Measurements from ENCODE around the gene PPM1H. TPM values are rescaled to one million over a fixed set of nuclear protein-coding genes. Genes with fewer than 3 reads are reported as not detected.
"Not testable (repeated sequence)": the region's sequence is repeated elsewhere in the genome, so short reads cannot be mapped to it uniquely, and the experiment has no call there.

The PPM1H gene
- total RNA-seq, 1 donor from 2014 or later, result 21.6 TPM

DNA sequence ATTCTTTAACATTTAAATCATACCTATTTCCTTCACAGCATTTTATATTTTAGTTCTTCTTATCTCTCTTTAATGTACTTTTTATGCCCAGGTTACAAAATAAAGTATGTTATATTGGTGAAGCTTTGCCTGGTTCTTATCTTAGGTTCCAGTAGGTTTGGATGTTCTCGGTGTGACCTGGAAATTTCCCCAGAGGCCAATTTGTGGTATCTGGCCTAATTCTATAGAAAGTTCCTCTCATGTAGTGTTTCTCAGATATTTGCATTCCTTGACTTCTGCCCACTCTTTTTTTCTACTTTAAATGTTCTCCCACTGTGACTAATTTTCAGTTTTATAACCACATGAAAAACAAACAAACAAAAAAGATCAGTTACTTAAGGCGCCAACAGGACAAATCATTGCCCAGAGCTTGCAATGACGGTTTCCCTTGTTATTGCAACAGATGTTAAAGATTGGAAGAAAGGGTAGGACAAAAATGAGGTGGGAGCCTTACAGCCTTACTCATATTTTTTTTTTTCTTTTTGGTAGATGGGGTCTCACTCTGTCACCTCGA, 41.2 kb upstream of the PPM1H start:
- TF ChIP-seq, protein P1, sequence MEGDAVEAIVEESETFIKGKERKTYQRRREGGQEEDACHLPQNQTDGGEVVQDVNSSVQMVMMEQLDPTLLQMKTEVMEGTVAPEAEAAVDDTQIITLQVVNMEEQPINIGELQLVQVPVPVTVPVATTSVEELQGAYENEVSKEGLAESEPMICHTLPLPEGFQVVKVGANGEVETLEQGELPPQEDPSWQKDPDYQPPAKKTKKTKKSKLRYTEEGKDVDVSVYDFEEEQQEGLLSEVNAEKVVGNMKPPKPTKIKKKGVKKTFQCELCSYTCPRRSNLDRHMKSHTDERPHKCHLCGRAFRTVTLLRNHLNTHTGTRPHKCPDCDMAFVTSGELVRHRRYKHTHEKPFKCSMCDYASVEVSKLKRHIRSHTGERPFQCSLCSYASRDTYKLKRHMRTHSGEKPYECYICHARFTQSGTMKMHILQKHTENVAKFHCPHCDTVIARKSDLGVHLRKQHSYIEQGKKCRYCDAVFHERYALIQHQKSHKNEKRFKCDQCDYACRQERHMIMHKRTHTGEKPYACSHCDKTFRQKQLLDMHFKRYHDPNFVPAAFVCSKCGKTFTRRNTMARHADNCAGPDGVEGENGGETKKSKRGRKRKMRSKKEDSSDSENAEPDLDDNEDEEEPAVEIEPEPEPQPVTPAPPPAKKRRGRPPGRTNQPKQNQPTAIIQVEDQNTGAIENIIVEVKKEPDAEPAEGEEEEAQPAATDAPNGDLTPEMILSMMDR (IDR thresholded peaks at IDR 0.05; ENCODE audit: insufficient read depth, low read length, poor library complexity, severe bottlenecking), result no peak
- Histone ChIP-seq H3K27me3 (ENCODE audit: control insufficient read depth, insufficient read depth, low read length) (no peaks in the 10 kb centered on the region), H3K36me3 (ENCODE audit: control insufficient read depth, insufficient read depth, low read length) (no peaks in the 10 kb centered on the region), H3K4me3 (ENCODE audit: low read depth, low read length) (no peak overlapping the region)
- no peak for DNase-seq (ENCODE audit: low read depth)

- Histone ChIP-seq H3K27me3 (ENCODE audit: control insufficient read depth, insufficient read depth, low read length) (no peaks in the 10 kb centered on the region), H3K36me3 (ENCODE audit: control insufficient read depth, insufficient read depth, low read length) (no peaks in the 10 kb centered on the region), H3K4me3 (ENCODE audit: low read depth, low read length) (no peak overlapping the region)
- TF ChIP-seq, protein P1 (IDR thresholded peaks at IDR 0.05; ENCODE audit: insufficient read depth, low read length, poor library complexity, severe bottlenecking), result no peak
- DNase-seq (ENCODE audit: low read depth), result no peak
Measured at GRCh38 chr12:62971769-62972525, 37.0 kb upstream of the PPM1H start.

GRCh38 chr12:62969695-62970094, 34.7 kb upstream of the PPM1H start:
- no peak overlapping the region for H3K4me3 ChIP-seq (ENCODE audit: low read depth, low read length)
- H3K36me3 ChIP-seq (ENCODE audit: control insufficient read depth, insufficient read depth, low read length), result no peaks in the 10 kb centered on the region
- no peak for DNase-seq (ENCODE audit: low read depth)
- no peaks in the 10 kb centered on the region for H3K27me3 ChIP-seq (ENCODE audit: control insufficient read depth, insufficient read depth, low read length)
- TF ChIP-seq, protein P1 (IDR thresholded peaks at IDR 0.05; ENCODE audit: insufficient read depth, low read length, poor library complexity, severe bottlenecking), result no peak

DNA sequence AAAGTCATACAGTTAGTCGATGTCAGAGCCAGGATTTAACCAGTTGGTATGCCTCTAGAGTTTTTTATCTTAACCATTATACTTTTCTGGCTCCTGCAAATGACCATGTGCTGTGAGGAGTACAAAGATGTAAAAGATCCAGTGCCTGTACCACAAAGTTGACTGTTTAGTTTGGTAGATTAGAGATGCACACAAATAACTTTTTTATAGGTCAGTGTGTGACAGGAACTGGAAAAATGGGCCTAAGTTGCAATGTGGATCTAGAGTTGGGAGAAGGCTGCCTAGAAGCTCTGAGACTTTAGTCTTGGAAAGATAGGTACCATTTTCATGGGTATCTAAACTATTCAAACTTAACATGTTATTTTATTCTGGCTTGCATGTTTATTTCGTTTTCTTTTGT, 32.8 kb upstream of the PPM1H start:
- H3K27me3 ChIP-seq (ENCODE audit: control insufficient read depth, insufficient read depth, low read length), result no peaks in the 10 kb centered on the region
- no peak overlapping the region for H3K4me3 ChIP-seq (ENCODE audit: low read depth, low read length)
- TF ChIP-seq, protein P1 (IDR thresholded peaks at IDR 0.05; ENCODE audit: insufficient read depth, low read length, poor library complexity, severe bottlenecking), result no peak
- no peaks in the 10 kb centered on the region for H3K36me3 ChIP-seq (ENCODE audit: control insufficient read depth, insufficient read depth, low read length)
- no peak for DNase-seq (ENCODE audit: low read depth)

DNA sequence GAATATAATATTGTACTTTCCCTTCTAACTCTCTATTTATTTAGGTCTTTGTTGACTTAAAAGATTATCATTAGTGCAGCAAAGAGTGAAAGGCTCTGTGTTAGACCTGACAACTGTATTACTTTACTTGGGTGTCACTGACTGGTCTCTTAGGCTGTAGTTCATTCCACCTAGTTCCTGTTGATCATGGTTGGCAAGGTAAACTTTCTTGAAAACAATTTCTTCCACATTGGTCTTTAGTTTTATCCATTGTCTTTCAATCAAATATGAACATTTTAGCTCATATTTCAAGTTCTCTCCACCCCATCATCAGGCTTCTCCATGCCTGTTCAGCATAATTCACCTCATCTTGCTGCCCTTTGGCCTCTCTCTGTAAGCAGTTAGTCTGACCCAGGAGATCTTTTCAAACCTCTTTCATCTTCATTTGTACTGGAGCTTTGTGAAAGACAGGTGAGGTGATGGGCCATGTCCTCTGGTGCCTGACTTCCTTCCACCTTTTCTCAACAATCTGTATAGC, 32.1 kb upstream of the PPM1H start:
- H3K27me3 ChIP-seq (ENCODE audit: control insufficient read depth, insufficient read depth, low read length), result no peaks in the 10 kb centered on the region
- no peak for DNase-seq (ENCODE audit: low read depth)
- TF ChIP-seq, protein P1 (IDR thresholded peaks at IDR 0.05; ENCODE audit: insufficient read depth, low read length, poor library complexity, severe bottlenecking), result no peak

DNA sequence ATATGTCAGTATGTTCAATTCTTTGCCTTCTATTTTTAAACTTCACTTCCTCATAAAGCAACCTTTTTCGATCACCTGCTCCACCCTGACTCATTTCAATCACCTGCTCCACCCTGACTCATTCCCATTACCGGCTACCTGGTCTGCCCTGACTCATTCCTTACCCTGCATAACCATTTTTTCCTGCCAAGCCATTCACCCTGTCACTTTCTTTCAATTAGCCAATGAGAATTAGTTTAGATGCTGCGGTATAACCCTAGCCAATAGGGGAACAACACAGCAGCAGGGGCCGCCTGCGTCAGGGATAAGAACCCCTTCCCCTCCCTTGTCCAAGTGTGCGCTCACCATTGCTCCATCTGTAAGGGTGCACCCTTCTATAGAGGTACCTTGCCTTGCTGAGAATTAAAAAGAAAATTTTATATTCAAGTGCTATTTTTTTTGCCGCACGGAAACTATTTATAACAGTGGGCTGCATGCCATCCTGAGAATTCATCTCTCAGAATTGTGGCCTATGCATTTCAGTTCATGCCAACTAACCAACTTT, 31.6 kb upstream of the PPM1H start:
- not testable (repeated sequence) for H3K4me3 ChIP-seq (ENCODE audit: low read depth, low read length); H3K27me3 ChIP-seq (ENCODE audit: control insufficient read depth, insufficient read depth, low read length); H3K36me3 ChIP-seq (ENCODE audit: control insufficient read depth, insufficient read depth, low read length)
- DNase-seq (ENCODE audit: low read depth), result peak; percentile 12

More for the DNA sequence above, 32.1 kb upstream of the PPM1H start:
- no peaks in the 10 kb centered on the region for H3K36me3 ChIP-seq (ENCODE audit: control insufficient read depth, insufficient read depth, low read length)
- no peak overlapping the region for H3K4me3 ChIP-seq (ENCODE audit: low read depth, low read length)

- H3K4me3 ChIP-seq (ENCODE audit: low read depth, low read length); H3K27me3 ChIP-seq (ENCODE audit: control insufficient read depth, insufficient read depth, low read length); H3K36me3 ChIP-seq (ENCODE audit: control insufficient read depth, insufficient read depth, low read length); DNase-seq (ENCODE audit: low read depth): not testable (repeated sequence)
Measured at GRCh38 chr12:62965700-62966099, 30.8 kb upstream of the PPM1H start.

DNA sequence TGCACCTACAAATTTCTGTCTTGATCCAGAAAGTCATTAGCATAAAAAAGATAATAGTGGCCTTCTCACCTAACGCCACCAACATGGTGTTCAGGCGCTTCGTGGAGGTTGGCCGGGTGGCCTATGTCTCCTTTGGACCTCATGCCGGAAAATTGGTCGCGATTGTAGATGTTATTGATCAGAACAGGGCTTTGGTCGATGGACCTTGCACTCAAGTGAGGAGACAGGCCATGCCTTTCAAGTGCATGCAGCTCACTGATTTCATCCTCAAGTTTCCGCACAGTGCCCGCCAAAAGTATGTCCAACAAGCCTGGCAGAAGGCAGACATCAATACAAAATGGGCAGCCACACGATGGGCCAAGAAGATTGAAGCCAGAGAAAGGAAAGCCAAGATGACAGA, 30.3 kb upstream of the PPM1H start:
- not testable (repeated sequence) for DNase-seq (ENCODE audit: low read depth); H3K27me3 ChIP-seq (ENCODE audit: control insufficient read depth, insufficient read depth, low read length); H3K4me3 ChIP-seq (ENCODE audit: low read depth, low read length); H3K36me3 ChIP-seq (ENCODE audit: control insufficient read depth, insufficient read depth, low read length)

All from kidney epithelial cell (primary cell).